Activated CD8-positive, alpha-beta T cell treated with anti-CD3 and anti-CD28 coated beads for 36 hours (primary cell): Measurements from ENCODE around the gene PCF11. TPM values are rescaled to one million over a fixed set of nuclear protein-coding genes. Genes with fewer than 3 reads are reported as not detected.

Source experiments
- ATAC-seq: fragments of 200-7000 bp; cut with Tn5 transposase; one replicate; pipeline ENCODE4 v1.10.0; 2021; ENCODE audit warnings: mild to moderate bottlenecking, moderate library complexity
- CTCF ChIA-PET: fragments of 350-600 bp; sonication (Branson Sonifier 250); formaldehyde crosslinking; loops from one replicate; lab custom pipeline; 2021; ENCODE audit warnings: antibody characterized with exemption; lab: Charles Lee
- POLR2A ChIA-PET: fragments of 350-600 bp; sonication (Branson Sonifier 250); formaldehyde crosslinking; loops from one replicate; lab custom pipeline; 2021; ENCODE audit warnings: antibody characterized with exemption; lab: Charles Lee
- DNase-seq: peaks from one replicate; pipeline ENCODE4 v3.0.0-alpha.2; 2020
- H3K27ac Mint-ChIP-seq: one replicate; pipeline ENCODE4 v1.8.0; 2021; ENCODE audit warnings: mild to moderate bottlenecking, mixed read lengths
- H3K27me3 Mint-ChIP-seq: one replicate; pipeline ENCODE4 v1.8.0; 2021; ENCODE audit warnings: mixed read lengths
- H3K36me3 Mint-ChIP-seq: one replicate; pipeline ENCODE4 v1.8.0; 2021; ENCODE audit warnings: low read depth, mixed read lengths
- H3K4me1 Mint-ChIP-seq: one replicate; pipeline ENCODE4 v1.8.0; 2021; ENCODE audit warnings: low read depth, mixed read lengths
- H3K4me3 Mint-ChIP-seq: one replicate; pipeline ENCODE4 v1.8.0; 2021; ENCODE audit warnings: mild to moderate bottlenecking, moderate library complexity, mixed read lengths
- H3K9me3 Mint-ChIP-seq: one replicate; pipeline ENCODE4 v1.8.0; 2021; ENCODE audit warnings: mixed read lengths
- CTCF ChIP-seq: fragments of 200-600 bp; IDR thresholded peaks from one replicate; pipeline ENCODE4 v1.8.0; 2022; ENCODE audit warnings: antibody characterized with exemption, mild to moderate bottlenecking
- intact Hi-C: fragments of 100-400 bp; cut with micrococcal nuclease; formaldehyde crosslinking; loops from one replicate; pipeline ENCODE4 v1.10.0; 2022
- total RNA-seq, 2 experiments: library from RNA; stranded (reverse); gene quantifications; one replicate each; pipeline ENCODE4 v1.2.3, GENCODE V29; 2021

The PCF11 gene
- total RNA-seq, 2 experiments from 2014 or later: 53.9 to 55.6 TPM

- DNase-seq: no peak
- TF ChIP-seq CTCF: no peak
- ChIA-PET CTCF (interaction anchor here (1.4 kb wide), 1 partner anchor 33 kb away, joined by 3 read pairs; no protein-coding TSS in a partner anchor), POLR2A (interaction anchor here (1.0 kb wide), 1 partner anchor 13 kb away, joined by 3 read pairs; no protein-coding TSS in a partner anchor)
- no peak for ATAC-seq
- no peak overlapping the region for H3K27ac Mint-ChIP-seq
- H3K4me1 Mint-ChIP-seq: peaks cover 8% of the 10 kb centered on the region
- no peaks in the 10 kb centered on the region for H3K9me3 Mint-ChIP-seq
- intact Hi-C loops: loop anchor here (10.0 kb wide), 1 partner anchor 157 kb away; no protein-coding TSS in a partner anchor
- H3K27me3 Mint-ChIP-seq: no peaks in the 10 kb centered on the region
- H3K4me3 Mint-ChIP-seq: no peak overlapping the region
- H3K36me3 Mint-ChIP-seq: no peaks in the 10 kb centered on the region
These were observed 5.5 kb upstream of the PCF11 start for GRCh38 chr11:83151274-83151977.

GRCh38 chr11:83152264-83152663, 4.7 kb upstream of the PCF11 start:
- Mint-ChIP-seq H3K4me1 (peaks cover 8% of the 10 kb centered on the region), H3K27ac (no peak overlapping the region)

GRCh38 chr11:83153764-83154163, 3.2 kb upstream of the PCF11 start:
- no peaks in the 10 kb centered on the region for H3K9me3 Mint-ChIP-seq
- H3K27me3 Mint-ChIP-seq: no peaks in the 10 kb centered on the region
- CTCF ChIA-PET: interaction anchor here (0.9 to 1.2 kb wide), 2 partner anchors 16 to 25 kb away, joined by 3 read pairs; no protein-coding TSS in a partner anchor
- POLR2A ChIA-PET: interaction anchor here (0.6 kb wide), 1 partner anchor 14 kb away, joined by 3 read pairs; no protein-coding TSS in a partner anchor
- DNase-seq: no peak
- no peak overlapping the region for H3K4me3 Mint-ChIP-seq
- TF ChIP-seq CTCF: no peak
- H3K36me3 Mint-ChIP-seq: peaks cover 15% of the 10 kb centered on the region
- no peak overlapping the region for H3K27ac Mint-ChIP-seq
- intact Hi-C loops: loop anchor here (10.0 kb wide), 1 partner anchor 159 kb away; no protein-coding TSS in a partner anchor
- no peak for ATAC-seq
- peaks cover 8% of the 10 kb centered on the region for H3K4me1 Mint-ChIP-seq

More at GRCh38 chr11:83152264-83152663, 4.7 kb upstream of the PCF11 start:
- intact Hi-C loops: loop anchor here (10.0 kb wide), 1 partner anchor 157 kb away; no protein-coding TSS in a partner anchor
- ChIA-PET CTCF (interaction anchor here (1.4 kb wide), 1 partner anchor 34 kb away, joined by 3 read pairs; no protein-coding TSS in a partner anchor), POLR2A (interaction anchor here (1.0 to 1.1 kb wide), 2 partner anchors 12 to 79 kb away, joined by 3 read pairs; no protein-coding TSS in a partner anchor)
- no peak for TF ChIP-seq CTCF
- Mint-ChIP-seq H3K4me3 (no peak overlapping the region), H3K27me3 (no peaks in the 10 kb centered on the region), H3K36me3 (peaks cover 3% of the 10 kb centered on the region), H3K9me3 (no peaks in the 10 kb centered on the region)
- ATAC-seq (no peak), DNase-seq (no peak)

GRCh38 chr11:83156144-83156995, 561 bp upstream of the PCF11 start:
- Mint-ChIP-seq H3K9me3 (no peaks in the 10 kb centered on the region), H3K27me3 (no peaks in the 10 kb centered on the region), H3K4me3 (peak overlapping the region; percentile 100), H3K4me1 (peaks cover 20% of the 10 kb centered on the region), H3K36me3 (peaks cover 39% of the 10 kb centered on the region), H3K27ac (peak overlapping the region; percentile 100)
- POLR2A ChIA-PET: interaction anchor here (0.8 to 4.0 kb wide), 18 partner anchors 9 to 256 kb away, joined by 3 to 44 read pairs (median 4); partner anchors contain the start of genes ANKRD42, CCDC90B, DDIAS and PRCP
- CTCF ChIA-PET: interaction anchor here (0.8 to 2.1 kb wide), 13 partner anchors 16 to 289 kb away, joined by 3 to 8 read pairs (median 3); partner anchors contain the start of gene DDIAS
- intact Hi-C loops: loop anchor here (2.0 to 10.0 kb wide), 3 partner anchors 162 to 256 kb away; partner anchors contain the start of genes DDIAS and PRCP
- peak; percentile 99 for DNase-seq
- no peak for TF ChIP-seq CTCF
- ATAC-seq: peak; percentile 91
